Measurements from ENCODE around the gene HOPX. TPM values are rescaled to one million over a fixed set of nuclear protein-coding genes. Genes with fewer than 3 reads are reported as not detected.
"Not testable (repeated sequence)": the region's sequence is repeated elsewhere in the genome, so short reads cannot be mapped to it uniquely, and the experiment has no call there.

Gene HOPX
- total RNA-seq, 2 donors from 2014 or later: 1.5 to 5.7 TPM

DNA sequence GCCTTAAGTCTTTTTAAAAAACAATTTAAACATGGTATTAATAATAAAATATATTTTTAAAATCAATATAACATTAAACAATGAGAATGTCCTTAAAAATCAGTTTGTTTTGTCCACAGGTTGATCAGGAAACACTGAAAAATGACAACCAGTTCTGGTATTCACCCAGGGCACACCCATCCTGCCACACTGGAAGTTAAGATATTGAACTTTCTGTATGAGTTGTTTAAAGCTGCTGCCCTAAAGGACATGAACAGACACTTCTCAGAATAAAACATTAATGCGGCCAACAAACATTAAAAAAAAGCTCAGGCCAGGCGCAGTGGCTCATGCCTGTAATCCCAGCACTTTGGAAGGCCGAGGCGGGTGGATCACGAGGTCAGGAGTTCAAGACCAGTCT is 15.0 kb upstream of the HOPX start:
- Histone ChIP-seq H3K9me3 (no peaks in the 10 kb centered on the region), H3K27ac (no peak overlapping the region), H3K4me3 (no peak overlapping the region), H3K9ac (ENCODE audit: low read depth in 2 of 2, low read length in 2 of 2) (no peak overlapping the region), H3K4me1 (no peaks in the 10 kb centered on the region), H3K27me3 (no peaks in the 10 kb centered on the region), H3K36me3 (no peaks in the 10 kb centered on the region)
- no peak for TF ChIP-seq CTCF (IDR thresholded peaks at IDR 0.05)
- intact Hi-C loops (cut with DNase I): no loop called here
- DNase-seq: no peak

- H3K4me3 ChIP-seq; H3K9me3 ChIP-seq; DNase-seq; H3K9ac ChIP-seq (ENCODE audit: low read depth in 2 of 2, low read length in 2 of 2); H3K27me3 ChIP-seq; H3K27ac ChIP-seq; H3K4me1 ChIP-seq; intact Hi-C loops (cut with DNase I); H3K36me3 ChIP-seq: not testable (repeated sequence)
These were observed 12.4 kb upstream of the HOPX start for GRCh38 chr4:56693476-56693875.

DNA sequence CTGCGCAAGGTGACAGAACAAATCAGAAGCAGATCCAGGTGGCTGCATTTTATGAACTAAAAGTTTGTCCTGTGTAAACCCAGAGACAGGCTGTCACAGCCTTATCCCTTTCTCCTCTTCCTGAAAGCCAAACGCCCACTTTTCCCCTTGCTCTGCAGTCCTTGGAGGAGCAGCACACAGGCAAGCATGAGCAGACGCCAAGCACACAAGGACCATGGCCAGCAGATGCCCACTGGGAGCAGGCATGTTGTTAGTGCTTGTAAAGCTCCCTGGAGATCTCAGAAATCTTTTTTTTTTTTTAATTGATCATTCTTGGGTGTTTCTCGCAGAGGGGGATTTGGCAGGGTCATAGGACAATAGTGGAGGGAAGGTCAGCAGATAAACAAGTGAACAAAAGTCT is 11.5 kb upstream of the HOPX start:
- intact Hi-C loops (cut with DNase I): no loop called here

DNA sequence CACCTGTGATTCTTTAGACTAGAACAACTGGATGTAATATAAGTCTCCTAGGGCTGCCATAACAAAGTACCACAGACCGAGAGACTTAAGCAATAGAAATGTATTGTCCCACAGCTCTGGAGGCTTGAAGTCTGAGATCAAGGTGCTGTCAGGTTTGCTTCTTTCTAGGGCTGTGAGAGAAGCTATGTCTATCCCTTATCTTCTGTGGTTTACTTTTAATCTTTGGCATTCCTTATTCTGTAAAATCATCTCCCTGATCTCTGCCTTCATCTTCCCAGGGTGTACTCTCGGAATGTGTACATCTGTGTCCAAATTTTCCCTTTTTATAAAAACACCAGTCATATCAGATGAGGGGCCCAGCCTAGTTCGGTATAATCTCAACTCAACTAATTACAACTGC is 10.3 kb upstream of the HOPX start:
- TF ChIP-seq CTCF (IDR thresholded peaks at IDR 0.05): no peak

More for the DNA sequence above, 11.5 kb upstream of the HOPX start:
- Histone ChIP-seq H3K9ac (ENCODE audit: low read depth in 2 of 2, low read length in 2 of 2) (no peak overlapping the region), H3K27me3 (no peaks in the 10 kb centered on the region), H3K9me3 (no peaks in the 10 kb centered on the region), H3K4me1 (no peaks in the 10 kb centered on the region), H3K4me3 (no peak overlapping the region), H3K27ac (no peak overlapping the region), H3K36me3 (no peaks in the 10 kb centered on the region)
- TF ChIP-seq CTCF (IDR thresholded peaks at IDR 0.05): no peak
- no peak for DNase-seq

DNA sequence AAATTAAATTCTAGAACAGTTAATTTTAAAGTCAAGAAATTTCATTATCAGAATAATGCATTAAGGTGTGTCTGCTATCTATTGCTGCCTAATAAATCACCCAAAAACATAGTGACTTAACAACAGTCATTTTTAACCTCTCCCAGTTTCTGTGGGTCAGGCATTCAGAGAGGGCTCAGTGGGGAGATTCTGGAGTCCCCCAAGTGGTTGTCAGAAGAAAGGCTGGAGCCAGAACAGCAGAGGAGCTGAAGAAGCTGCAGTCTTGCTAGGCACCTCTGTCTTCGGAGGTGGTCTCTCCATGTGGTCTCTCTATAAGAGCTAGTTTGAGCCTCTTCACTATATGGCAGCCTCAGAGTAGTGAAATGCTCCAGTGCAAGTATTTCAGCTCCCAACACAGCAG is 9.3 kb upstream of the HOPX start:
- no peak overlapping the region for H3K4me3 ChIP-seq
- intact Hi-C loops (cut with DNase I): no loop called here
- H3K9ac ChIP-seq (ENCODE audit: low read depth in 2 of 2, low read length in 2 of 2): no peak overlapping the region
- no peaks in the 10 kb centered on the region for H3K9me3 ChIP-seq
- H3K27ac ChIP-seq: no peak overlapping the region
- DNase-seq: no peak
- H3K4me1 ChIP-seq: no peaks in the 10 kb centered on the region
- no peaks in the 10 kb centered on the region for H3K36me3 ChIP-seq
- H3K27me3 ChIP-seq: no peaks in the 10 kb centered on the region
- no peak for TF ChIP-seq CTCF (IDR thresholded peaks at IDR 0.05)

More for the DNA sequence above, 10.3 kb upstream of the HOPX start:
- Histone ChIP-seq H3K27ac (no peak overlapping the region), H3K36me3 (no peaks in the 10 kb centered on the region), H3K4me3 (no peak overlapping the region), H3K9me3 (no peaks in the 10 kb centered on the region), H3K9ac (ENCODE audit: low read depth in 2 of 2, low read length in 2 of 2) (no peak overlapping the region), H3K27me3 (no peaks in the 10 kb centered on the region), H3K4me1 (no peaks in the 10 kb centered on the region)
- no peak for DNase-seq
- intact Hi-C loops (cut with DNase I): no loop called here

DNA sequence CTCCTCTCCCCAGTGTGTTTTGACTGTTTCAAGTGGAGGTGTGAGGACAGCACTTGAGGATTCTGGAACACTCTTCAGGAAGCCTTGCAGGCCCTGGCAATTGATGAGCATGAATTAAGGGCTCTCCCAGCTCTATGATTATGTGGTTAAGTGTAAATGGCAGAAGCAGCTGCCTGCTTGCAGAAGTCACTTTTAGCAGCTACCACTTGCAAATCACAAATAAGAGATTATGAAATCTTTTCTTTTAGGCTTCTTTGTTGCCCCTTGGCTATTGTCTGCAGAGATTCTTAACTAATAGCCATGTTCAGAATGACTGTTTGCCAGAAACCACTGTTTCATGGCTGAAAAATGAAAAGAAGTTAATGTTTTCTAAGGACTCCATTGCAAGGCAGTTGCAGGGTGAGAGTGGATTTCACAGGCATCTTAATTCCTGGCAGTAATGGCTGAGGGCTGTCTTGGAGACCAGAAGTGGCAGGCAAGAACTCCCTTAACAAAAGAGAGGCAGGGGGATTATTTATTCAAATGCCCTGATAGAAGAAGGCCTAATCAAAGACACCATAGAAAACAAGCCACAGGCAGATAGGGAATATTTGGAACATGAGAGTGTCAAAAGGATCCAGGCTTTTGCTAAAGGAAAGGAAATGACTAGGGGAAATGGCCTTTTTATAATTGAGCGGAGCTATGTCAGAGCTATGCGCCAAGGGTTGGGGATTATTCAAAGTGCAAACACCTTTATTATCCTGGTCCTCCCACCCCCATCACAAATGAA is 8.3 kb upstream of the HOPX start:
- Histone ChIP-seq H3K27me3 (no peaks in the 10 kb centered on the region), H3K36me3 (no peaks in the 10 kb centered on the region)

More for the DNA sequence above, 8.3 kb upstream of the HOPX start:
- no peak for TF ChIP-seq CTCF (IDR thresholded peaks at IDR 0.05)
- intact Hi-C loops (cut with DNase I): no loop called here
- H3K4me3 ChIP-seq: no peak overlapping the region
- H3K27ac ChIP-seq: no peak overlapping the region
- no peaks in the 10 kb centered on the region for H3K9me3 ChIP-seq
- DNase-seq: no peak
- H3K9ac ChIP-seq (ENCODE audit: low read depth in 2 of 2, low read length in 2 of 2): no peak overlapping the region
- no peaks in the 10 kb centered on the region for H3K4me1 ChIP-seq

Measured in colonic mucosa (tissue), 4 donors.